HCT116 (cell line): ENCODE results near the gene ARID1A.

Source experiments
- CTCF ChIP-seq, 3 experiments: fragments of 200-600 bp in 1 of 3; sonication (generic) in 1 of 3; IDR thresholded peaks in 2 of 3; conservative IDR thresholded peaks in 1 of 3; 2 replicates each; pipeline ENCODE4 v1.5.1; 2012 to 2017; ENCODE audit warnings: low read depth in 2 of 3, low read length in 2 of 3, antibody characterized with exemption in 1 of 3, borderline replicate concordance in 1 of 3, control low read depth in 1 of 3, mild to moderate bottlenecking in 1 of 3, mixed read lengths in 1 of 3, mixed run types in 1 of 3, moderate library complexity in 1 of 3; ENCODE audit not compliant: insufficient read depth in 1 of 3
- EZH2 ChIP-seq: fragments of 200-600 bp; sonication (generic); IDR thresholded peaks from 2 replicates; pipeline ENCODE4 v1.6.1; 2017; ENCODE audit warnings: antibody characterized with exemption, mixed run types
- EZH2phosphoT487 ChIP-seq: fragments of 200-600 bp; IDR thresholded peaks from 2 replicates; pipeline ENCODE4 v1.6.1; 2018; ENCODE audit warnings: antibody characterized with exemption, borderline replicate concordance
- JUND ChIP-seq: IDR thresholded peaks from 2 replicates; pipeline ENCODE4 v1.6.1; 2012
- POLR2A ChIP-seq: IDR thresholded peaks from 2 replicates; pipeline ENCODE4 v1.7.0; 2011; ENCODE audit warnings: borderline replicate concordance; ENCODE audit not compliant: insufficient read depth, insufficient read length; ENCODE audit errors: extremely low read depth
- REST ChIP-seq: IDR thresholded peaks from 2 replicates; pipeline ENCODE4 v1.6.1; 2012; ENCODE audit warnings: low read depth
- SRF ChIP-seq: IDR thresholded peaks from 2 replicates; pipeline ENCODE4 v1.6.1; 2012; ENCODE audit warnings: low read depth
- YY1 ChIP-seq: IDR thresholded peaks from 2 replicates; pipeline ENCODE4 v1.6.1; 2011; ENCODE audit warnings: low read length, low read depth, moderate library complexity, mild to moderate bottlenecking; ENCODE audit not compliant: insufficient replicate concordance; ENCODE audit errors: extremely low read depth

- TF ChIP-seq CTCF (IDR thresholded peaks at IDR 0.05 in 2 of 3, conservative IDR thresholded peaks at IDR 0.05 in 1 of 3; ENCODE audit: borderline replicate concordance in 1 of 3, insufficient read depth in 1 of 3, low read depth in 2 of 3, low read length in 2 of 3): no peak
- TF ChIP-seq JUND: no peak
- no peak for TF ChIP-seq REST
- TF ChIP-seq EZH2: no peak
- no peak for TF ChIP-seq EZH2phosphoT487
- TF ChIP-seq YY1: no peak
- TF ChIP-seq SRF: no peak
- TF ChIP-seq POLR2A: no peak
These were observed 26.0 kb downstream of the ARID1A start for GRCh38 chr1:26721669-26722355.
